PFSK-1 (cell line): ENCODE results near the gene ZNF814.

ENCODE experiments used
- SIN3A ChIP-seq: IDR thresholded peaks from 2 replicates; pipeline ENCODE4 v1.6.1; 2012; ENCODE audit warnings: mild to moderate bottlenecking, low read length, moderate library complexity, borderline replicate concordance; ENCODE audit not compliant: insufficient read depth
- TAF1 ChIP-seq: IDR thresholded peaks from 2 replicates; pipeline ENCODE4 v1.6.1; 2012; ENCODE audit warnings: low read length, control low read depth, borderline replicate concordance; ENCODE audit not compliant: insufficient read depth
- TF ChIP-seq, protein P1 (sequence below), 2 experiments: IDR thresholded peaks; 2 replicates each; pipeline versions ENCODE4 v1.6.1 to v1.8.0; 2011 to 2012; ENCODE audit warnings: low read depth in 2 of 2, low read length in 2 of 2, control low read depth in 1 of 2, inconsistent platforms in 1 of 2, mild to moderate bottlenecking in 1 of 2, moderate library complexity in 1 of 2; ENCODE audit not compliant: insufficient read depth in 1 of 2

- TF ChIP-seq TAF1 (no peak), SIN3A (no peak)
- TF ChIP-seq, protein P1, sequence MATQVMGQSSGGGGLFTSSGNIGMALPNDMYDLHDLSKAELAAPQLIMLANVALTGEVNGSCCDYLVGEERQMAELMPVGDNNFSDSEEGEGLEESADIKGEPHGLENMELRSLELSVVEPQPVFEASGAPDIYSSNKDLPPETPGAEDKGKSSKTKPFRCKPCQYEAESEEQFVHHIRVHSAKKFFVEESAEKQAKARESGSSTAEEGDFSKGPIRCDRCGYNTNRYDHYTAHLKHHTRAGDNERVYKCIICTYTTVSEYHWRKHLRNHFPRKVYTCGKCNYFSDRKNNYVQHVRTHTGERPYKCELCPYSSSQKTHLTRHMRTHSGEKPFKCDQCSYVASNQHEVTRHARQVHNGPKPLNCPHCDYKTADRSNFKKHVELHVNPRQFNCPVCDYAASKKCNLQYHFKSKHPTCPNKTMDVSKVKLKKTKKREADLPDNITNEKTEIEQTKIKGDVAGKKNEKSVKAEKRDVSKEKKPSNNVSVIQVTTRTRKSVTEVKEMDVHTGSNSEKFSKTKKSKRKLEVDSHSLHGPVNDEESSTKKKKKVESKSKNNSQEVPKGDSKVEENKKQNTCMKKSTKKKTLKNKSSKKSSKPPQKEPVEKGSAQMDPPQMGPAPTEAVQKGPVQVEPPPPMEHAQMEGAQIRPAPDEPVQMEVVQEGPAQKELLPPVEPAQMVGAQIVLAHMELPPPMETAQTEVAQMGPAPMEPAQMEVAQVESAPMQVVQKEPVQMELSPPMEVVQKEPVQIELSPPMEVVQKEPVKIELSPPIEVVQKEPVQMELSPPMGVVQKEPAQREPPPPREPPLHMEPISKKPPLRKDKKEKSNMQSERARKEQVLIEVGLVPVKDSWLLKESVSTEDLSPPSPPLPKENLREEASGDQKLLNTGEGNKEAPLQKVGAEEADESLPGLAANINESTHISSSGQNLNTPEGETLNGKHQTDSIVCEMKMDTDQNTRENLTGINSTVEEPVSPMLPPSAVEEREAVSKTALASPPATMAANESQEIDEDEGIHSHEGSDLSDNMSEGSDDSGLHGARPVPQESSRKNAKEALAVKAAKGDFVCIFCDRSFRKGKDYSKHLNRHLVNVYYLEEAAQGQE (IDR thresholded peaks at IDR 0.05; ENCODE audit: insufficient read depth in 1 of 2, low read depth in 2 of 2, low read length in 2 of 2), result no peak
Observed at GRCh38 chr19:57830071-57830602, 58.7 kb downstream of the ZNF814 start, which contains the start of gene ZNF587B.
